HEK293 (cell line): ENCODE measurements around the gene CACNA1F.

Experiments
- CTCF ChIA-PET: fragments of 350-600 bp; formaldehyde crosslinking; extraction: SDS; loops from one replicate; lab custom pipeline; 2021; ENCODE audit warnings: antibody characterized with exemption; lab: Yijun Ruan, JAX
- POLR2A ChIA-PET: fragments of 300-600 bp; formaldehyde crosslinking; extraction: SDS; loops from one replicate; lab custom pipeline; 2020; ENCODE audit warnings: antibody characterized with exemption, inconsistent platforms; lab: Yijun Ruan, JAX
- H3K27ac ChIP-seq: fragments of 200-500 bp; sonication (Bioruptor generic); 2 replicates; pipeline ENCODE4 v1.5.1; 2014; ENCODE audit warnings: low read depth, low read length, control low read depth, inconsistent platforms; ENCODE audit errors: extremely low read depth
- H3K36me3 ChIP-seq, 2 experiments: fragments of 200-500 bp in 1 of 2; sonication (Bioruptor generic) in 1 of 2; 1 replicate in 1 of 2; 2 replicates in 1 of 2; pipeline ENCODE4 v1.5.1; 2014 to 2017; ENCODE audit warnings: inconsistent platforms in 2 of 2, low read length in 2 of 2; ENCODE audit not compliant: control insufficient read depth in 2 of 2, insufficient read depth in 1 of 2
- H3K4me1 ChIP-seq: fragments of 200-500 bp; sonication (Bioruptor generic); 2 replicates; pipeline ENCODE4 v1.5.1; 2014; ENCODE audit warnings: mild to moderate bottlenecking, low read length, inconsistent platforms; ENCODE audit not compliant: control insufficient read depth, insufficient read depth
- H3K4me3 ChIP-seq: 2 replicates; pipeline ENCODE4 v1.5.1; 2011; ENCODE audit warnings: low read depth, mild to moderate bottlenecking, control low read depth, low read length, moderate library complexity
- H3K9me3 ChIP-seq: fragments of 200-500 bp; sonication (Bioruptor generic); 2 replicates; pipeline ENCODE4 v1.5.1; 2014; ENCODE audit warnings: low read depth, low read length, inconsistent platforms; ENCODE audit not compliant: control insufficient read depth, insufficient read depth
- HOXA7 ChIP-seq: sonication (generic); formaldehyde crosslinking; IDR thresholded peaks from 2 replicates; pipeline ENCODE4 v1.8.1; 2022; ENCODE audit warnings: missing genetic modification reagents, borderline replicate concordance
- KLF16 ChIP-seq: fragments of 450-650 bp; formaldehyde crosslinking; IDR thresholded peaks from 2 replicates; pipeline ENCODE4 v1.5.1; 2017; ENCODE audit warnings: missing biosample characterization, missing genetic modification characterization
- REST ChIP-seq: fragments of 450-650 bp; formaldehyde crosslinking; IDR thresholded peaks from 2 replicates; pipeline ENCODE4 v1.5.1; 2016; ENCODE audit warnings: missing biosample characterization, missing genetic modification characterization
- SALL2 ChIP-seq: fragments of 450-650 bp; formaldehyde crosslinking; IDR thresholded peaks from 2 replicates; pipeline ENCODE4 v1.5.0; 2017; ENCODE audit warnings: missing biosample characterization, mild to moderate bottlenecking, missing genetic modification characterization, borderline replicate concordance
- WT1 ChIP-seq: fragments of 450-650 bp; formaldehyde crosslinking; IDR thresholded peaks from 2 replicates; pipeline ENCODE4 v1.5.1; 2016; ENCODE audit warnings: missing biosample characterization, missing genetic modification characterization
- ZFP3 ChIP-seq: fragments of 450-650 bp; formaldehyde crosslinking; IDR thresholded peaks from 2 replicates; pipeline ENCODE4 v1.5.1; 2016; ENCODE audit warnings: low read depth, missing biosample characterization, missing genetic modification characterization
- ZFP41 ChIP-seq: fragments of 450-650 bp; formaldehyde crosslinking; IDR thresholded peaks from 2 replicates; pipeline ENCODE4 v1.5.1; 2016; ENCODE audit warnings: missing biosample characterization, missing genetic modification characterization, borderline replicate concordance
- ZNF221 ChIP-seq: fragments of 450-650 bp; formaldehyde crosslinking; IDR thresholded peaks from 2 replicates; pipeline ENCODE4 v1.5.1; 2017; ENCODE audit warnings: missing biosample characterization, missing genetic modification characterization, borderline replicate concordance
- ZNF223 ChIP-seq: fragments of 450-650 bp; formaldehyde crosslinking; IDR thresholded peaks from 2 replicates; pipeline ENCODE4 v1.5.1; 2016; ENCODE audit warnings: missing biosample characterization, missing genetic modification characterization
- ZNF26 ChIP-seq: fragments of 450-650 bp; formaldehyde crosslinking; IDR thresholded peaks from 2 replicates; pipeline ENCODE4 v1.5.1; 2016; ENCODE audit warnings: missing biosample characterization, missing genetic modification characterization
- ZNF394 ChIP-seq: fragments of 450-650 bp; formaldehyde crosslinking; IDR thresholded peaks from 2 replicates; pipeline ENCODE4 v1.5.1; 2016; ENCODE audit warnings: missing biosample characterization, missing genetic modification characterization, mild to moderate bottlenecking, moderate library complexity, borderline replicate concordance
- ZNF449 ChIP-seq: fragments of 450-650 bp; formaldehyde crosslinking; IDR thresholded peaks from 2 replicates; pipeline ENCODE4 v1.5.1; 2017; ENCODE audit warnings: missing biosample characterization, mild to moderate bottlenecking, missing genetic modification characterization, moderate library complexity
- ZNF623 ChIP-seq: fragments of 450-650 bp; formaldehyde crosslinking; IDR thresholded peaks from 2 replicates; pipeline ENCODE4 v1.5.1; 2016; ENCODE audit warnings: missing biosample characterization, missing genetic modification characterization
- ZNF645 ChIP-seq: fragments of 450-650 bp; formaldehyde crosslinking; IDR thresholded peaks from 2 replicates; pipeline ENCODE4; 2016; ENCODE audit warnings: missing biosample characterization, missing genetic modification characterization

CACNA1F gene

GRCh38 chrX:49228185-49228584 is 5.0 kb downstream of the CACNA1F start (continued):
- no peak for TF ChIP-seq HOXA7 (CRISPR knock-in tag)
- TF ChIP-seq KLF16 (tag by site-specific recombination), result no peak
- no peak for TF ChIP-seq ZNF221

GRCh38 chrX:49227726-49228125 is 5.4 kb downstream of the CACNA1F start:
- H3K36me3 ChIP-seq, result no peaks in the 10 kb centered on the region
- H3K27ac ChIP-seq, result no peak overlapping the region
- H3K9me3 ChIP-seq, result no peaks in the 10 kb centered on the region
- H3K4me1 ChIP-seq, result no peaks in the 10 kb centered on the region
- TF ChIP-seq ZFP3 (tag by site-specific recombination) (peak; percentile 89), ZNF26 (tag by site-specific recombination) (no peak)
- POLR2A ChIA-PET, result no interaction called here
- no peak overlapping the region for H3K4me3 ChIP-seq
- CTCF ChIA-PET, result no interaction called here

GRCh38 chrX:49226946-49227345 is 6.2 kb downstream of the CACNA1F start:
- ChIA-PET POLR2A (no interaction called here), CTCF (no interaction called here)

GRCh38 chrX:49225858-49226257 is 7.3 kb downstream of the CACNA1F start:
- H3K27ac ChIP-seq, result no peak overlapping the region
- CTCF ChIA-PET, result no interaction called here
- no peak for TF ChIP-seq REST
- no peak for TF ChIP-seq SALL2 (tag by site-specific recombination)
- no peak for TF ChIP-seq ZNF645
- TF ChIP-seq ZNF223 (tag by site-specific recombination), result no peak
- TF ChIP-seq, all 188 proteins: peak for 0

More at GRCh38 chrX:49226946-49227345, 6.2 kb downstream of the CACNA1F start:
- Histone ChIP-seq H3K9me3 (no peaks in the 10 kb centered on the region), H3K36me3 (no peaks in the 10 kb centered on the region), H3K27ac (no peak overlapping the region), H3K4me1 (no peaks in the 10 kb centered on the region), H3K4me3 (no peak overlapping the region)
- TF ChIP-seq ZFP41 (tag by site-specific recombination) (no peak), ZNF449 (no peak), ZNF623 (peak; percentile 87), ZNF394 (tag by site-specific recombination) (no peak), WT1 (no peak)

More at GRCh38 chrX:49225858-49226257, 7.3 kb downstream of the CACNA1F start:
- Histone ChIP-seq H3K36me3 (no peaks in the 10 kb centered on the region), H3K4me1 (no peaks in the 10 kb centered on the region), H3K9me3 (no peaks in the 10 kb centered on the region), H3K4me3 (no peak overlapping the region)
- POLR2A ChIA-PET, result no interaction called here
